Occipital lobe (tissue), 2 donors: ENCODE data around the gene GPC3. TPM values are rescaled to one million over a fixed set of nuclear protein-coding genes. Genes with fewer than 3 reads are reported as not detected.
"Not testable (repeated sequence)": the region's sequence is repeated elsewhere in the genome, so short reads cannot be mapped to it uniquely, and the experiment has no call there.

Experiments used
- DNase-seq: peaks from one replicate; lab custom pipeline; 2025; lab: John Stamatoyannopoulos, UW
- total RNA-seq: library from RNA; depleted of rRNA; stranded (reverse); fragments of >200 nt; gene quantifications from one replicate; pipeline ENCODE4 v1.2.3, GENCODE V29; 2014

Gene GPC3
- total RNA-seq, 1 donor from 2014 or later: 5.3 TPM

DNA sequence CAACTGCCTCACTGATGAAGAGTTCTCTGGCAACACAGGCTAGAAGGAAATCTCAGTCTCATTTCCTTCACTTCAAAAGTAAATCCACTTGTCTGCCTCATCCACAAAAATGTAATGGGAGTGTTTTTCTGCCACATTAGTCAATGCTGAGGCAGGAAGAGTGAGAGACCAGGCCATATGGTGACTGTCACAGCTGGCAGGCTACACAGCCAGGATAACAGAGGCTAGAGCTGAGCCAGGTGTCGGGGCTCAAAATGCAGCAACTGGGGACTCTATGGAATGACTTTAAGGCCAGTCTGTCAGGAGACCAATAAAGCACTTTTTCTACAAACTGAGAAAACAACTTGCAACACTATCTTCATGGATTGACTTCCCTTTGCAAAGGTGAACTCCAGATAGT is 204.2 kb downstream of the GPC3 start:
- no peak for DNase-seq

- no peak for DNase-seq
These were observed 209.3 kb downstream of the GPC3 start for GRCh38 chrX:133776072-133776471.

DNA sequence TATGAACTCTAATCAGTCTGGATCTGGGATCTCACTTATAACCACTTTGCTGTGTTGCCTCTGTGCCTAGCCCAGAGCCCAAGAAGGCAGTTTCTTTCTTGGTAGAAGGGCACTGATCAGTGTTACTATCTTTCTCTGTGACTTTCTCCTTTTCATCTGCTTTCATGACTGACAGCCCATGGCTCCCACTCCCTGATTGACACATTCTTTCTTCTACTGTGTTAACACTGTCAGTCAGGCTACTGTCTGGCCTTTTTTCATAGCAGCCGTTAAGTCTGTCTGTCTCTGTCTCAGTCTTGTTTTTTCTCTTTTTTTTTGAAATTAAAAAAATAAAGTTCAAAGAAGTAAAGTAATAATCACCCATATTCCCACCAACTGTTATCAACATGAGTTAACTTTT is 210.6 kb downstream of the GPC3 start:
- no peak for DNase-seq

DNA sequence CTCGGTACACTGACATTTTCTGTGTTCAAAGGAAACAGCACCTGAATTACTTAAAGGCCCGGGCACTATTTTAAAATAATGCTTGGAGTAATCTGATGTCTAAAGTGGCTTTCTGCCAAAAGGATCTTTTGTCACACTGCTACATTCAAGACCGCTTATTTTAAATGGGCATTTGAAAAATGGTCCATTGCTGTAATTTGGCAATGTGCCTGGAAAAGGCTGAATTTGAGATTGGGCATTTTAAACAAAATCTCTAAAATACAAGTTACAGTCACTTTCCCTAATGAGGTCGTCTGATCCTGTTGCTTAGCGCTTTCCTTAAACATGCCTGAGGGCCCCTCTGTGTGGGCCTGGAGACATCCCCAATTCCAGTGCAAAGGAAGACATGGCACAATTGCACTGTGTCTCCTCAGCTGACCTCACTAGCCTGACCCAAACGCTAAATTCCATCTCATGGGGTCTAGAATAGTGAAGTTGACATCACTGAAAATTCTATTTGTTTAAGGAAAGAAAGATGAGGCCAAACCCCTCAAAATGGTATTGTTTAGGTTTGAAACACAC is 214.2 kb downstream of the GPC3 start:
- DNase-seq: no peak

GRCh38 chrX:133762976-133763548 is 222.3 kb downstream of the GPC3 start:
- DNase-seq: not testable (repeated sequence)

DNA sequence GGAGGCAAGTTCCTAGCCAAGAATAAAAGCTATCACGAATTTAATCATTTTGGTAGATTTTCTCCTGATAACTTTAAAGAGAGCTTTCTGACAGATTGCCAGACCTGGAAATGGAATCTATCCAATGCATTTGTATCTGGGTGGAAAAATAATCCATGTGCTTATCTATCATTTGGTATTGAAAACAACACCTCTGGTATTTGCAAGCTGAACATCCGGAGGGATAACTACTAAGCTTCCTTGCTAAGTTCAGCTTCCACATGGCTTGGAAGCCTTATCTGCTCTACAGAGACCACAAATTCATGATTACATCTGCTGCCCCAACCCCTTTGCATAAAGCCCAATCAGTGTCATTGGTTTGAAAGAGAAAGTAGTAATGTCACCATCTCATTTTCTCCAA is 230.7 kb downstream of the GPC3 start:
- DNase-seq: no peak

DNA sequence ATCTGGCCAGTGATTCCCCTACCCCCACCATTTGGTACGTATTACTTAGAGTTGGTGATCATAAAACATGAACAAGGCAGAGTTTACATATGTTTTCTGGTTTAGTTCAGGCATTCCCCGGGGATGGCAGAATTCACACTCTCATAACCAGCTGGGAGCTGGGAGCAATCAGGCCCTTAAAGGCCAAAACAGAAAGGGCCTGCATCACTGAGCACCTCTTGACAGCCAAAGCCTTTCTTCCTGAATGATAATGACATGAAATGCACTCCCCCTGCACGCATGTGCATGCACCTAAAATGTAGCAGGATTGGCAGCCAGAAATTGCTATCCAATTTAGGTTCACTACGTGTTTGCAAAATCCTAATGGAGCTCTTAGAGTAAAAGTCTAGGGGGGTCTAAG is 235.4 kb downstream of the GPC3 start:
- DNase-seq: no peak

- DNase-seq: no peak
These were observed 236.0 kb downstream of the GPC3 start for GRCh38 chrX:133749370-133749769.

GRCh38 chrX:133747196-133747595 is 238.2 kb downstream of the GPC3 start:
- DNase-seq: no peak

DNA sequence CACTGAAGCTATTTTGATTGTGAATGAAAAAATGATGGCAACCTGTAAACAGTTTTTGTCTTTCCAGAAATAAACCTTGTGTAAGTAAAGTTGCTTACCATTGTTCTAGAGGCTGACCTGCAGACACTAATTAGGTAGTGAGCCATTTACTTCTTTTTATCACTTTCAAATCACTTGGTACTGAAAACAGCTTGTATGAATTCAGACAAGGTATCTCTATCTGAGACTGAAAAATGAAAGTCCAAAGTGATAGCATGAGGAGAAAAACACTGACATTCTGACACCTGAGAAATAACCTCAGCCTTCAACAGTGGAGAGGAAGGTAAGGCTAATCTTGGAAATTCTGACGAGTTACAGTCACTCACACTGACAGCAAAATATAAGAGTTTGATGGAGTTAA is 238.8 kb downstream of the GPC3 start:
- no peak for DNase-seq

DNA sequence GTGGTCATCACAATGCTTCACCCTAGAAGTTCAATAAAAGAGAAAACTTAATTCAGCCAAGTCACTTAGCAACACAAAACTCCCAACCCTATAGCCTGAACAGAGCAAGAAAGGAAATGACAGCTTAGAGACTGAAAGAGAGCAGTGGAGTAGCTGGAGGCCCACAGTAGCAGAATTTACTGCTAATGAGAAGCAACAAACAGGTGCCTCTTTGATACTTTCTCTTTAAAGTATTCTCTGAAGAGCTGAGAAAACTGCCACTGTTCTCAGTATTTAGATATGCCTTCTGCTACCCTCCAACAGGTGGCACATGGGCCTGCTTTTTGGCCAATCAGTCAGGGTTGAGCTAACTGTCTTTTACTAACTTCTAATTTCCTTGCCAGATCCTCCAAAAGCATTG is 240.0 kb downstream of the GPC3 start:
- DNase-seq: no peak

GRCh38 chrX:133742602-133743305 is 242.6 kb downstream of the GPC3 start:
- no peak for DNase-seq

GRCh38 chrX:133741303-133741702 is 244.1 kb downstream of the GPC3 start:
- DNase-seq: no peak

DNA sequence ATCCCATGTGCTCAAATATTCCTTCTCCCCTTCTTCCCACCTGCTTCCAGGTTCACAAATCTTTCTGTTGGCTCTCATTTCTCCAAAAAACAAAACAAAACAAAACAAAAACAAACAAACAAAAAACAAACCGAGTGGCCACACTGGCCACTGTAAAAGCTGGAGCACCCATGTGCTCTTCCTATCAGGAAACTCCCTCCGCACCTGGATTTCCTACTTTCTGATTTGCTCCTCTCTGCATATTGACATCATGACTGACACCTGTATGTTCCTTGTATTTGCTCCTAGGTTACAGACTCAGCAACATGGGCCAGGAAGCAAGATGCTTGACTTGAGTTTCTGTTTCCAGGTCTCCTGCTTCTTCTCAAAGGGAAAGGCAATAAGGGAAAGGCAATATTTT is 258.8 kb downstream of the GPC3 start:
- no peak for DNase-seq

- no peak for DNase-seq
These were observed 259.2 kb downstream of the GPC3 start for GRCh38 chrX:133726211-133726630.

DNA sequence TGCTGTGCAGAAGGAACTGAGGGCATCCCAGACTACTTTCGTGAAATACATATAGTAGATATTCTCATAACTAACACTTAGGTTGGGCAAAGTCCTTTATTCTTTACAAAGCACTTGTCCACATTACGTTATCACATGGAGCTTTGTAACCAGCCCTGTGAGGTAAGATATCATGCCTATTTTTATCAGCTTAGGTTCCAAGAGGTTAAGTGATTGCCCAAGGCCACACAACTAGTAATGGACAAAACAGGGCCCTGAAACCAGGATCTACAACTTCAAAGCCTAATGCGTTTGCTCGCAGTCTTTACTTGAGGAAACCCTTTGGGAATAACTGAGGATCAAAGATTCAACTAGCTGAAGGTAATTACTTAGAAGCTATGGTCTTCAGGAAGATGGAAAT is 261.5 kb downstream of the GPC3 start:
- no peak for DNase-seq

DNA sequence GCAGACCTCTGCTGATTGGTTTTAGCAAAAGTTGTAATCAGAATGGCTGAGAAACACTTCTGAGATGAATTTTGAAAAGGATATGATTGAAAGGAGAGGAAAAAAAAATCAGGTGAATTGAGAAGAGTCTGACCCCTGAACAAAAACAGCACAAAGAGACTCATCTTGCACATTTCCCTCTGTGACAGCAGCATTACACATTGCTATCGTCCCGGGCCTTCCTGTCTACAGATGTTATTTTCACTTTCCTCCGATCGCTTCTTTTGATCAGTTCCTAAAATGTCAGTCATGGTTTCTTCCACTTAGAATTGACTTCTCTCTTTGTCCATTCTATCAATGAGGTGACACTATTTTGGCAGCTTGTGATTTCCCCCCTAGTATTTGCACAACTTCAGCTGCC is 262.6 kb downstream of the GPC3 start:
- no peak for DNase-seq

GRCh38 chrX:133720269-133720668 is 265.1 kb downstream of the GPC3 start:
- DNase-seq: not testable (repeated sequence)

GRCh38 chrX:133715715-133716114 is 269.7 kb downstream of the GPC3 start:
- no peak for DNase-seq

DNA sequence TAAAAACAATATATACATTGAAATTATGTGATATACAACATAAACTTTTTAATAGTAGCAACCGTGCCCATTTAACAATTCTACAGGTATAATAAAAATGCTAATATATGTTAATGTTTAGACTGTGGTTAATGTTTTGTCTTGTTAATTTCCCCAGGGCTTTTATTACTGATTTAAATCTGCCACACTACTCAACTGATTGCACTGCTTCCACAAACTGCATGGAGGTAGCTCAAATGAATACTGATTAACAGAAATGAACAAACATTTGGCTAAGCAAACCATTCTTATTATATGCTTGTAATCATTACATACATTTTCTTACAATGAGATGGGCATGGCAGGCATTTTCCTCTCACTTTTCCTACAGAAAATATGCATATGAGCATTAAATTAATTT is 275.9 kb downstream of the GPC3 start:
- no peak for DNase-seq

DNA sequence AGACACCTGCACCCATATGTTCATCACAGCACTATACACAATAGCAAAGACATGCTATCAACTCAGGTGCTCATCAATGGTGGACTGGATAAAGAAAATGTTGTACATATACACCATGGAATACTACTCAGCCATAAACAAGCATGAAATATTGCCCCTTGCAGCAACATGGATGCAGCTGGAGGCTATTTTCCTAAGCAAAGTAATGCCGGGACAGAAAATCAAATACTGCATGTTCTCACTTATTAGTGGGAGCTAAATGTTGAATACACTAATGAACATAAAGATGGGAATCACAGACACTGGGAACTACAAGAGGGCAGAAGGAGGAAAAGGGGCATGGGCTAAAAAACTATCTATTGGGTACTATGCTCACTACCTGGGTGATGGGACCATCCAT is 278.5 kb downstream of the GPC3 start:
- no peak for DNase-seq

- DNase-seq: no peak
These were observed 283.2 kb downstream of the GPC3 start for GRCh38 chrX:133702230-133702629.

DNA sequence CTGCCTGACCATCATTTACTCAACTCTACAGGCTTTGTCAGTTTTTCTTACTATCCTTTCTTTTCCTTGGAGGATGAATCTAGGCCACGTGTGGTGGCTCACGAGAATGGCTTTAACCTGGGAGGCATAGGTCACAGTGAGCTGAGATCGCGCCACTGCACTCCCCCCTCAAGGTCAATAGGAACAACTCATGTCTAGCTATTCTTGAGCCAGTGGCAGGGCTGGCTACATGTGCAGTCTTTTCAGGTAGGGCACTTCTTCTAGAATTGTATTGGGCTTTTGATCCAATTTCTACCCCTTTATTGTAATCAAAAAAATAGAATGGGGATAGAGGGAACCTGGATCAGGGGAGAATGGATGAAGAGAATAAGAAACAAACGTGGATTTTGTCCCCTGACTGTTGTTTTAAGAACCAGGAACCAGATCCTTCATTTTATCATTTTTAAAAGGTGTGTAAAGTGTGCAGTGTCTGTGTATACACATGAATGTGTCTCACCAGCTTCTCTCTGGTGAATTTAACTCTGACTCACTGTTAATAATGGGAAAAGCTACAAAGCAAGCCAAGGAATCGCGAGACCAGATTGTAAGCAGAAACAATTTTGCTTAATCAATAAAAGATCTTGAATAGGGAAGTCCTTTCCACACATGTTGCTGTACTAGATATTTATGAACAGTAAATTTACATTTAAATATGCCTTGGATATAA is 286.2 kb downstream of the GPC3 start:
- DNase-seq: no peak
